Measurements from ENCODE around the gene TMEM259.

DNA sequence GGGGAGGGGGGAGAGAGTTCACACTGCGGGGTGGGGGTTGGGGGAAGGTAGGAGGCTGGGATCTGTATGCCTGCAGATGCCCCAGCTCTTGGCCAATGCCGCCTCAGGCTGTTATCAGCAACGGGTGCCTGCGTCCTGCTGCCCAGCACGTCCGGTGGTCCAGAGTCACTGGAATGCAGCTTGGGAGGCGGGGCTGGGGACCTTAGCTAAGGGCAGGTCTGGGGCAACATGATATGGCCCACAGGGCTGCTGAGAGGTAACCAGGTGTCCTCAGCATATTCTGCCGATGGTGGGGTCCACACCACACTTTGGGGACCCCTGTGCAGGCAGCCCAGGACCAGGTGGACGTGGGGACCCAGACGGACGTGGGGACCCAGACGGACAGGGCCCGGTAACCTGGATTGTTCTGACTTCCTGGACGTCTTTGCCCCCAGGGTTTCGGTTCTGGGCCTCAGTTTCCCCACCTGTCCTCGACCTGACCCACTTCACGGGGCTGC lies 45.4 kb upstream of the TMEM259 start:
- TF ChIP-seq NR3C1 (CRISPR knock-in tag; IDR thresholded peaks at IDR 0.05), result no peak
- TF ChIP-seq HCFC1 (IDR thresholded peaks at IDR 0.05; ENCODE audit: low read depth, low read length), result no peak
- TF ChIP-seq ZNF670 (CRISPR knock-in tag; IDR thresholded peaks at IDR 0.05; ENCODE audit: borderline replicate concordance), result no peak
- TF ChIP-seq CTCF (CRISPR knock-in tag; IDR thresholded peaks at IDR 0.05), result no peak
- 0 out of 2 replicates have a peak, but pooled peaks have one; percentile 70 for TF ChIP-seq ZNF232 (CRISPR knock-in tag; IDR thresholded peaks at IDR 0.05; ENCODE audit: borderline replicate concordance)
- TF ChIP-seq RARG (CRISPR knock-in tag; IDR thresholded peaks at IDR 0.05; ENCODE audit: low read depth), result no peak
- no peak for TF ChIP-seq ATF1 (CRISPR knock-in tag; IDR thresholded peaks at IDR 0.05)
- no peak for TF ChIP-seq GLMP (CRISPR knock-in tag; IDR thresholded peaks at IDR 0.05; ENCODE audit: borderline replicate concordance)
- no peak for TF ChIP-seq ZNF282 (IDR thresholded peaks at IDR 0.05; ENCODE audit: partially characterized antibody)
- TF ChIP-seq ZNF124 (CRISPR knock-in tag; IDR thresholded peaks at IDR 0.05), result no peak

All from HepG2 (cell line).